Measurements from ENCODE around the gene IL25.

DNA sequence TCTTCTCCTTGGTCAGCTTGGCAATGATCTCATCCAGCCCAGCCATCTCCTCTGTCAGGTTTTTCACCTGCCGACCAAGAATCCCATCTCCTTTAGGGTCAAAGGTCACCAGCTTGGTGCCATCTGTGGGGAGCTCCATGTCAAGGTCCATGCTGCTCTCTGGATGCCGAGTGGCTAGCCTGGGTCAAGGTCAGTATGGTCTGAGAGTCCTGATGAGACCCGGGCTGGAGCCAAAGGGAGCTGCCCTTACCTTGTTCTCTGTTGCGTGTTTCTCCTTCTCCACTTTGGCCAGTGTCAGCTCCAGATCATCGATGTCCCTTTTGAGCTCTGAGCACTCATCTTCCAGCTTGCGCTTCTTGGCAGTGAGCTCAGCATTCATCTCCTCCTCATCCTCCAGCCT lies 51.0 kb downstream of the IL25 start:
- TF ChIP-seq EZH2 (IDR thresholded peaks at IDR 0.05; ENCODE audit: insufficient read depth, poor library complexity, severe bottlenecking) (no peak), EZH2phosphoT487 (IDR thresholded peaks at IDR 0.05; ENCODE audit: insufficient read depth, low read depth) (no peak)
